Vagina (tissue), 2 donors: ENCODE results near the gene PRODH. TPM values are rescaled to one million over a fixed set of nuclear protein-coding genes. Genes with fewer than 3 reads are reported as not detected.
"Not testable (repeated sequence)": the region's sequence is repeated elsewhere in the genome, so short reads cannot be mapped to it uniquely, and the experiment has no call there.

Source experiments
- DNase-seq, 2 donors: peaks; one replicate each; pipeline ENCODE4 v3.0.0-alpha.2; 2017; ENCODE audit errors: extremely low spot score in 2 of 2
- H3K27ac ChIP-seq: fragments of 200-600 bp; sonication (generic); one replicate; pipeline ENCODE4 v1.5.1; 2019
- H3K27me3 ChIP-seq: fragments of 200-600 bp; sonication (generic); one replicate; pipeline ENCODE4 v1.5.1; 2019
- H3K36me3 ChIP-seq, 2 donors: fragments of 200-600 bp; sonication (generic); one replicate each; pipeline ENCODE4 v1.5.1; 2017 to 2019
- H3K4me1 ChIP-seq: fragments of 200-600 bp; sonication (generic); one replicate; pipeline ENCODE4 v1.5.1; 2019
- H3K4me3 ChIP-seq, 2 donors: fragments of 200-600 bp; sonication (generic); 1 replicate in 1 of 2; 2 replicates in 1 of 2; pipeline ENCODE4 v1.5.1; 2016 to 2019
- H3K9me3 ChIP-seq: fragments of 200-600 bp; sonication (generic); one replicate; pipeline ENCODE4 v1.5.1; 2019
- CTCF ChIP-seq, 3 experiments: fragments of 450-650 bp in 2 of 3; fragments of 200-600 bp in 1 of 3; sonication (generic) in 1 of 3; IDR thresholded peaks; one replicate each; pipeline ENCODE4 v1.5.1; 2017 to 2019; ENCODE audit warnings: antibody characterized with exemption in 3 of 3, mild to moderate bottlenecking in 2 of 3, moderate library complexity in 2 of 3
- POLR2A ChIP-seq, 2 donors: fragments of 450-650 bp; IDR thresholded peaks; one replicate each; pipeline ENCODE4 v1.6.1; 2017; ENCODE audit warnings: antibody characterized with exemption in 2 of 2, mild to moderate bottlenecking in 2 of 2, moderate library complexity in 2 of 2
- POLR2AphosphoS5 ChIP-seq, 2 donors: sonication (generic); formaldehyde crosslinking; IDR thresholded peaks; one replicate each; pipeline ENCODE4 v1.9.0; 2017; ENCODE audit warnings: antibody characterized with exemption in 2 of 2, mild to moderate bottlenecking in 2 of 2, low read depth in 1 of 2; ENCODE audit not compliant: insufficient read depth in 1 of 2
- intact Hi-C: fragments of 100-400 bp; cut with DNase I; formaldehyde crosslinking; loops from one replicate; pipeline ENCODE4 v1.15.1; 2023
- total RNA-seq: library from RNA; depleted of rRNA; stranded (reverse); fragments of >200 nt; gene quantifications from one replicate; pipeline ENCODE4 v1.2.3, GENCODE V29; 2016

PRODH gene
- total RNA-seq, 1 donor from 2014 or later, result 17.4 TPM

DNA sequence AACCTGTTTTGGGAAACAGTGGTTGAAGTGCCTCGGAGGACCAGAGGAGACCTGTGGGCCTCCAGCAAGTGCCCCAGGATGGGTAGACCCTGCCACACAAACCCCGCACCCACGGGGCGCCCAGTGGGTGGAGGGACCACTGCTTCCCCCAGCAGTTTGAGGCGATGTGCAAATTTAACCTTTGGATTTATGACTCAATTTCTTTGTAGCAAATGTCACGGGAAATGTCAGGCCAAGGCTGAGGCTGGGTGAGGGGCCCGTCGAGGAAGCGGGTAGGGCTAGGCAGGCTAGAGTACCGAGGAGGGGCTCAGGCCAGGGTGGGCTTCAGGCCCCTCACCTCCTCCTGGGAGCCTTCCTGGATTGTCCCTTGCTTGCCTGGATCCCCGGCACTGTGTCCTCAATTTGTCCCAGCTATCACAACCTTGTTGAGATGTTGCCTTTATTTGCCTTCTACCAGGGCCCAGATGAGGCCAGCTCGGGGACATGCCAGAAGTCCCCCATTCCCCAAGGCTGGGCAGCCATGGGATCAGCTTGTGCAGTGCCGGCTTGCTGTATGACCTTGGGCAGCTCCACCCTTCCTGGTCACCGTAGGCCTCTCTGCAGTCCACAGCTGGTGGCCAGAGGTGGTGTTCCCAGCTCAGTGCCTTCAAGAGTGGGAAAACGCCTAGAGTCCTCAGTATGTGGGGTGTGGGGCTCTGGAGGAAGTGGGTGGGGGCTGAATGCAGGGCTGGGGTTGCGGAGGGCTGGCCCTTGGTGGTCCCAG, 39.5 kb upstream of the PRODH start:
- no peaks in the 10 kb centered on the region for H3K36me3 ChIP-seq
- no peaks in the 10 kb centered on the region for H3K27me3 ChIP-seq
- intact Hi-C loops, result no loop called here
- H3K27ac ChIP-seq, result no peak overlapping the region
- peaks cover 5% of the 10 kb centered on the region for H3K4me1 ChIP-seq
- no peak overlapping the region for H3K4me3 ChIP-seq
- no peak for TF ChIP-seq POLR2A (IDR thresholded peaks at IDR 0.05)
- no peak for TF ChIP-seq POLR2AphosphoS5 (IDR thresholded peaks at IDR 0.05; ENCODE audit: insufficient read depth in 1 of 2, low read depth in 1 of 2)
- TF ChIP-seq CTCF (IDR thresholded peaks at IDR 0.05), result no peak
- no peak for DNase-seq
- H3K9me3 ChIP-seq, result no peaks in the 10 kb centered on the region

GRCh38 chr22:18974477-18975180, 38.5 kb upstream of the PRODH start:
- DNase-seq, result no peak
- H3K27me3 ChIP-seq, result no peaks in the 10 kb centered on the region
- intact Hi-C loops, result no loop called here

GRCh38 chr22:18973264-18974031, 37.4 kb upstream of the PRODH start:
- intact Hi-C loops, result no loop called here
- TF ChIP-seq POLR2AphosphoS5 (IDR thresholded peaks at IDR 0.05; ENCODE audit: insufficient read depth in 1 of 2, low read depth in 1 of 2) (no peak), POLR2A (IDR thresholded peaks at IDR 0.05) (no peak), CTCF (IDR thresholded peaks at IDR 0.05) (no peak)
- no peaks in the 10 kb centered on the region for H3K9me3 ChIP-seq
- no peak overlapping the region for H3K27ac ChIP-seq
- peaks cover 14% of the 10 kb centered on the region for H3K4me1 ChIP-seq
- H3K27me3 ChIP-seq, result no peaks in the 10 kb centered on the region
- H3K4me3 ChIP-seq, result no peak overlapping the region
- no peak for DNase-seq
- H3K36me3 ChIP-seq, result no peaks in the 10 kb centered on the region

More at GRCh38 chr22:18974477-18975180, 38.5 kb upstream of the PRODH start:
- Histone ChIP-seq H3K4me1 (peaks cover 13% of the 10 kb centered on the region), H3K9me3 (no peaks in the 10 kb centered on the region), H3K36me3 (no peaks in the 10 kb centered on the region), H3K4me3 (no peak overlapping the region), H3K27ac (no peak overlapping the region)
- TF ChIP-seq POLR2A (IDR thresholded peaks at IDR 0.05) (no peak), POLR2AphosphoS5 (IDR thresholded peaks at IDR 0.05; ENCODE audit: insufficient read depth in 1 of 2, low read depth in 1 of 2) (no peak), CTCF (IDR thresholded peaks at IDR 0.05) (no peak)

DNA sequence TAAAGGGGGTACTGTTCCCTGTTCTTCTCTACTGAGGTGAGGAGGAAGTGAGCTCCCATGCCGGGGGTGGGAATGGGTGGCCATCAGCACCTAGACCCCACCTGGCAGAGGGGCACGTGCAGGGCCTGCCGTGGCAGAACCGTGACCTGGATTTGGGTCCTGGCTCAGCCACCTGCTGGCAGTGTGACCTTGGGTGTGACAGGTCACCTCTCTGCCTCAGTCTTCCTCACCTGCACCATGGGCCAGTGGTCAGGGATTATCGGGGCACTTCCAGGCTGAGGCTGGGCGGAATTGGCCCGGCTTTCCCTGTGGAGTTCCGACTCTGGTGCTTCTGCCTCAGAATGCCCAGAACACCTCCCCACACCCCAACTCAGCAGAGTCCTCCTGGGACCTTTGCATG, 36.5 kb upstream of the PRODH start:
- DNase-seq, H3K27me3 ChIP-seq, H3K36me3 ChIP-seq, intact Hi-C loops, H3K4me3 ChIP-seq, H3K9me3 ChIP-seq, H3K27ac ChIP-seq: not testable (repeated sequence)
- peaks cover 14% of the 10 kb centered on the region for H3K4me1 ChIP-seq

GRCh38 chr22:18972029-18972428, 35.9 kb upstream of the PRODH start:
- H3K27me3 ChIP-seq, DNase-seq, intact Hi-C loops, H3K36me3 ChIP-seq, H3K4me3 ChIP-seq, H3K27ac ChIP-seq, H3K9me3 ChIP-seq: not testable (repeated sequence)
- peaks cover 14% of the 10 kb centered on the region for H3K4me1 ChIP-seq
